Subcutaneous adipose tissue (tissue), 4 donors: ENCODE data around the gene GSK3A. TPM values are rescaled to one million over a fixed set of nuclear protein-coding genes. Genes with fewer than 3 reads are reported as not detected.

Source experiments
- CTCF ChIP-seq: fragments of 450-650 bp; IDR thresholded peaks from one replicate; pipeline ENCODE4 v1.5.1; 2016; ENCODE audit warnings: low read depth, mild to moderate bottlenecking, control low read depth, antibody characterized with exemption, moderate library complexity
- total RNA-seq, 4 donors: library from RNA; depleted of rRNA; stranded (reverse); fragments of >200 nt; gene quantifications; one replicate each; pipeline ENCODE4 v1.1.0, GENCODE V29; 2016

The GSK3A gene
- total RNA-seq, 4 donors from 2014 or later = 16.0 to 22.0 (median 17.1) TPM

DNA sequence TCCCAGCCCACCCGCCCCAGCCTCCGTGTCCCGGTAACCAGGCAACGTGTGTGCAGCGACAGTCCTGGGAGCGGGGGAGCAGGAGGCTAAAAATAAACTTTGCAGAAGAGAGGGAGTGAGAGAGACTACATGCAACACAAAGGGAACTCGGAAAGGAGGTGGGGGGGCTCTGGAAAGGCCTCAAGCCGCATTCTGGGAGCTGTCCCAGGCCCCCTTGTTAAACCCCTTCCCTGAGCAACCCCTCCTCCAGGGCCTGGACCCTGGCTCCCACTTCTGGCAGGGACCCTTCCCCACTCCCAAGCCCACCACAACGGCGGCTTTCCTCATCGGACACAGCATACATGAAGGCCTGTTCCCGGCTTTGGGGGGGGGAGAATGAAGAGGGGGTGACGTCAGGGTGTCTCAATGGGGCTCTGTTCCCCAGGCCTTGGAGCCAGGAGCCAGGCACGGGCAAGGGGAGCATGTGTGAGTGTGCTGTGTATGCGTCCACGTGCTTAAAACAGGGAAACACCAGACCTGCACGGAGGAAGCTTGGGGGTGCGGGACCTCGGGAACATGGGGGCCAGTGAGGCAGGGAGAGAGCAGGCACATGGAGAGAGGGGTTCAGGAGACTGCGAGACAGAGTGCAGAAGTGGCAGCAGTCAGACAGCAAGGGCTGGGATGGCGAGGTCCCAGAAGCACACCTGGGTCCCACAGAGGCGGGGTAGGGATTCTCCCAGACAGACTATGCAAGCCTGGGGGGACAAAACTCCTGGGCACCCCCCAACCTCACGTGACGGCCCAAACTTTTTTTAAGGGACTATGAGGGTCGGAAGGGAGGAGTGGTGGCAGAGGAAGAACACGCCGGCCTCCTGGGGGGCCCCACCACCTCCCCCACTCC, 10.2 kb upstream of the GSK3A start:
- TF ChIP-seq CTCF = no peak

DNA sequence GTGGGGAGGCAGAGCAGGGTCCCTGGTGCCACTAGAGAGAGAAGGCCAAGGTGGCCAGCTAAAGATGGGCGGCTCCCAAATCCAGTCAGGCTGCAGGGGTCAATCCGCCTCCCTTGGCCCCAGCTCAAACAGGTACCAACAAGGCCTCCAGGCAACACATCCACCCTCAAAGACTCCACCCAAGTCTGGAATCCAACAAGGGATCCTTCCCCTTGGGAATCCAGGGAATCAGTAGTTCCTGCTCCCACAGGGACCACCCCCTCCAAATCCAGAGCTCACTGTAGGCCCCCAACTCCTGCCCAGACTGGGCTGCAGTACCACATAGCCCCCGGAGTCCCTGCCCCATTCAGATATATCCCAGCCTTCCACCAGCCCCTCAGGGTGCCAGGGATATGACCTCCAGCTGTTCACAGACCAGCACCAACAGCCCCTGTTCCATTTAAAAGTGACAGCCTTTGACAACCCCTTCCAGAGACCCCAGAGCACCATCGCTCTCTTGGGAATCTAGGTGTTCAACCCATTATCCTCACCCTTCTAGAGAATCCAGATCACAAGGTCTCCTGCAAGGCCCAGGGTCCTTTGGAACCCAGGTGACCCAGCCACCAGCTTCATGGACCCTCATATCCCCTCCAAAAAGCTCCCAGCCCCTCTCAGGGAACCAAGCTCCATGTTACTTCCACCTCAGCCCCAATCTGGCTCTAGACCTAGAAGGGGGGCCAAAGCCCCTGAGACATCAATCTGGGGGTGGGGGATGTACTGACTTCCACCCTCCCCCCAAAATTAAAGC, 9.4 kb upstream of the GSK3A start:
- TF ChIP-seq CTCF = no peak

GRCh38 chr19:42250666-42251531, 8.5 kb upstream of the GSK3A start:
- TF ChIP-seq CTCF = no peak

DNA sequence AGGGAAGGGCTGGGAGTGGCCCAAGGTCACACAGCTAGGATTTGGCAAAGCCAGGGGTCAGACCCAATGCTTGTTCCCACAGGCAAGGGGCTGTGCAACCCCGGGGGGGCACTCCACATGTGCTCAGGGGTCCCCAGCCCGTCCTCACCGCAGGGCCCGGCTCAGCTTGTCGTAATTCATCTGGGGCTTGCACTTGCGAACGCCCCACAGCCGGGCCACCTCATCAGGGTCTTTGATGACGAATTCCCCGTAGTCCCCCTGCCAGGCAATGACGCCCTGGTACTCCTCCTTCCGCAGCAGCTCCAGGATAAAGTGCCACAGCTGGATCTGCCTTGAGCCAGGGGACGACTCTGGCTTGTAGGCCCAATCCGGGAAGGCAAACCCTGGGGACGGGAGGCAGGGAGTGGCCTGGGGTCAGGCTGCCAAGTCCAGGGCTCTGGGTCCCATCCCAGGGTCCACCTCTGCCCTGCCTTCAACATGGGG, 7.8 kb upstream of the GSK3A start:
- no peak for TF ChIP-seq CTCF

DNA sequence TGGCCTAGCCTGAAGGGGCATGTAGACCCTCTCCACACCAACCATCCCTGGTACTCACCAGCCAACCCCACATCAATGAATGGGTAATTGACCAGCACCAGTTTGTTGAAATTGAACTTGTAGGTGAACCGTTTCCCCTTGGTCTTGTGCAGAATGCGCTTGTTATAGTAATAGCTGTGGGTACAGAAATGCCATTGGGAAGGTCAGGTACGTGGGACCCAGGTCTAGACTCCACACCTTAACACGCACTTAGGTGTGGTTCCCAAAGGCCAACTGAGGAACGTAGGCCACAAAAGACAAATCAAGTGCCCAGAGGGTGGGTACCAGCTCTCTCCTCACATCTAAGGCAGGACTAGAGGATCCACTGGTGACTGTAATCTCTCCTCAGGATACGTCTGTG, 7.4 kb upstream of the GSK3A start:
- no peak for TF ChIP-seq CTCF

DNA sequence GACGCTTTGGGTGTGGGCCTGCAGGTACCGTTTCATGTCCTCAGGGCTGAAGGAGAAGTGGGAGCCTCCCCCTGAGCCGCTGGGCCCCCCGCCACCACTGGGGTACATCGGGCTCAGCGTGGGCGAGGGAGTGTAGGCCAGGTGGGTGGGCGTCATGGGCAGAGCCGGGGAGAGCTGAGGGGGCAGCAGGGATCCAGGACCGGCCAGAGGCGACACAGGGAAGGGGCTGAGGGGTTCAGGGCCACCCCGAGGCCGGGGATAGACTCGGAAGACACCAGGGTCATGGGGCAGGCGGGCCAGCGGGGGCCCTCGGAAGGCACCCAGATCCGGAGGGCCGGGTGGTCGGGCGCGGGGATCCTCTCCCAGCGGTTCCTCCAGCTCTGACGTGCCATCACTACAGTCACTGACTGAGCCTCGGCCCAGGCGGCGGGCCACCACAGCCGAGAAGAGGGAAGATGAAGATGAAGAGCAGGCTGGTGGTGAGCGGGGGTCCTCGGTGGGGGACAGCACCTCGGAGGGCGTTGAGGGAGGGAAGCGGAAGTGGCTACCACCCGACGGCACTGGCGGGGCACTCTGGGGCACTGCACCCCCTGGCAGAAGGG, 6.8 kb upstream of the GSK3A start:
- TF ChIP-seq CTCF = no peak
